ENCODE measurements around the gene KCNA3.
A peak's percentile ranks its signal among the peaks of the same experiment; 100 is the strongest.

Gene KCNA3

DNA sequence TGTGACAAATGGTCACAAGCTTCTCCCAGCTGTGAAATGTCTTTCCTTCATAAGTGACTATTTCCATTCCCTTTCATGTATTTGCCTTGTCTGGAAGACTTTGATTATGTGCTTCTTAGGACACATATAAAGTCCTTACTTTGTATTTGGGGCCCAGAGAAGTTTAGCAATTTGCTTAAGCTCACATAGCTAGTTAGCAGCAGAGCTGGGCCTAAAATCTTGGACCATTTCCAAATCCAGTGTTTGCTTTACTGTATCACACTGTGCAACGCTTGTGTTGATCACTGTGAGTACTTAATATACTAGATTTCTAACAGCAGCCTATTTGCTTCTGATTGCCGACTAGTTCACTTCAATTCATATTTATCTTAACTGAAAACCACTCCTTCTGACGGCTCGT is 2.2 kb upstream of the KCNA3 start:
- CTCF ChIA-PET = interaction anchor here (0.6 to 1.6 kb wide), 2 partner anchors 89 to 104 kb away, joined by 3 to 7 read pairs; no protein-coding TSS in a partner anchor
- no peak for TF ChIP-seq L3MBTL2 (conservative IDR thresholded peaks at IDR 0.05)
- TF ChIP-seq CTBP1 (IDR thresholded peaks at IDR 0.05; ENCODE audit: borderline replicate concordance) = no peak
- no peak for TF ChIP-seq BHLHE40 (IDR thresholded peaks at IDR 0.05; ENCODE audit: borderline replicate concordance)
- TF ChIP-seq FOXK2 (IDR thresholded peaks at IDR 0.05) = no peak
- no peak for TF ChIP-seq ARNT (IDR thresholded peaks at IDR 0.05)
- TF ChIP-seq FOXA1 (IDR thresholded peaks at IDR 0.05) = no peak
- TF ChIP-seq SP1 (IDR thresholded peaks at IDR 0.05) = no peak
- TF ChIP-seq FOXM1 (IDR thresholded peaks at IDR 0.05; ENCODE audit: borderline replicate concordance) = no peak
- no peak for TF ChIP-seq TARDBP (IDR thresholded peaks at IDR 0.05)
- TF ChIP-seq, protein P1, sequence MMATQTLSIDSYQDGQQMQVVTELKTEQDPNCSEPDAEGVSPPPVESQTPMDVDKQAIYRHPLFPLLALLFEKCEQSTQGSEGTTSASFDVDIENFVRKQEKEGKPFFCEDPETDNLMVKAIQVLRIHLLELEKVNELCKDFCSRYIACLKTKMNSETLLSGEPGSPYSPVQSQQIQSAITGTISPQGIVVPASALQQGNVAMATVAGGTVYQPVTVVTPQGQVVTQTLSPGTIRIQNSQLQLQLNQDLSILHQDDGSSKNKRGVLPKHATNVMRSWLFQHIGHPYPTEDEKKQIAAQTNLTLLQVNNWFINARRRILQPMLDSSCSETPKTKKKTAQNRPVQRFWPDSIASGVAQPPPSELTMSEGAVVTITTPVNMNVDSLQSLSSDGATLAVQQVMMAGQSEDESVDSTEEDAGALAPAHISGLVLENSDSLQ (IDR thresholded peaks at IDR 0.05) = no peak
- no peak for TF ChIP-seq ZNF384 (IDR thresholded peaks at IDR 0.05)
- TF ChIP-seq SUZ12 (IDR thresholded peaks at IDR 0.05) = no peak
- POLR2A ChIA-PET = no interaction called here
- no peak for DNase-seq (ENCODE audit: extremely low spot score)

DNA sequence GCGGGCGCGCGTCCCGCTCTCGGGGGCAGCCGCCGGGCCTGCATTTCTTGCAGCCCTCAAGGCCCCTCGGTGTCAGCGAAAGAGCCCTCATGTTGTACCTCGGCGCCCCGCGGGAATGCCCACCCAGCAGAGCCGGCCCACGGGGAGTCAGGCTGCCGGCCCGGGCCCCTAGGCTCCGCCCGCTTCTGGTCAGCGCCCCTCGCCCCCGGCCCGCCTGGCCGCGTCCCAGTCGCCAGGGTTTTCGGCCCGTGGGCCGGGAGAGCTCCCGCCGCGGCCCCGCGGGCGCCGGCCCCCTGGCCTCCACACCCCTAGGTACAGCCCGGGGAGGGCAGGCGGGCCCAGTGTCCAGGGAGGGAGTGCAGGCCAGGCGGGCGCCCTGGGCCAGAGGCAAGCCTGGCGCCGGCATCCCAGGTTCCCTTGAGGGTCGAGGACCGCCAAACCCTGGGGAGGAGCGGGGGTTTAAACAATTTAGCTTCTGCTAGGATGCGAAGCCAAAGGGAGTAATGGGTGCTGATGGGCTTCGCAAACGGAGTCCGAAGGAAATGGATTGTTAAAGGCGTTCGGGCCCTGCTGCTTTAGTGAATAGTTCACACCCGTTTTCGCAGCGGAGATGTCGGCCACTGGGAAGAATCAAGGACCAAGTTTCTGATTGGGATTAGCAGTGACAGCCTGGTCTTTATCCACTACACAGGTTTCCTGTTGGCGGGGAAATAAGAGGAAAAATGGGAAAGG is 486 bp upstream of the KCNA3 start:
- CTCF ChIA-PET = interaction anchor here (1.6 kb wide), 1 partner anchor 90 kb away, joined by 7 read pairs; no protein-coding TSS in a partner anchor
- TF ChIP-seq ARNT (IDR thresholded peaks at IDR 0.05) (no peak), ZNF384 (IDR thresholded peaks at IDR 0.05) (no peak)
- POLR2A ChIA-PET = no interaction called here
- DNase-seq (ENCODE audit: extremely low spot score) = no peak

DNA sequence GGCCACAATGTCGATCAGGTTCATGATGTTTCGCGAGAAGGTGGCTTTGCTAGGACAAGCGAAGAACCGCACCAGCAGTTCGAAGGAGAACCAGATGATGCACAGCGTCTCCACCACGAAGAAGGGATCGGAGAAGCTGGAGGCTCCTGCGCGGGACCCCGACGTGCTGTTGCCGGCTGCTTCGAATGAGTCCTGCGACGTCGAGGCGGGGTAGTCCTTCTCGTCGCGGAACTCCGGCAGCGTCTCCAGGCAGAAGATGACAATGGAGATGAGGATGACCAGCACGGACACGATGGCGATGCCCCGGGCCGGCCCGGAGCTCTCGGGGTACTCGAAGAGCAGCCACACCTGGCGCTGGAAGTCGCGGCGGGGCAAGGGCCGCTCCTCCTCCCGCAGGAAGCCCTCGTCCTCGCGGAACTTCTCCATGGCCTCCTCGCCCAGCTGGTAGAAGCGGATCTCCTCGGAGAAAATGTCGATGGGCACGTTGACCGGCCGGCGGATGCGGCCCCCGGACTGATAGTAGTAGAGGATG is 869 bp downstream of the KCNA3 start:
- TF ChIP-seq FOXM1 (IDR thresholded peaks at IDR 0.05; ENCODE audit: borderline replicate concordance) = no peak
- TF ChIP-seq ARNT (IDR thresholded peaks at IDR 0.05) = no peak
- no peak for TF ChIP-seq ELF4 (IDR thresholded peaks at IDR 0.05)
- TF ChIP-seq ZNF384 (IDR thresholded peaks at IDR 0.05) = no peak
- no peak for DNase-seq (ENCODE audit: extremely low spot score)
- ChIA-PET POLR2A (no interaction called here), CTCF (no interaction called here)

DNA sequence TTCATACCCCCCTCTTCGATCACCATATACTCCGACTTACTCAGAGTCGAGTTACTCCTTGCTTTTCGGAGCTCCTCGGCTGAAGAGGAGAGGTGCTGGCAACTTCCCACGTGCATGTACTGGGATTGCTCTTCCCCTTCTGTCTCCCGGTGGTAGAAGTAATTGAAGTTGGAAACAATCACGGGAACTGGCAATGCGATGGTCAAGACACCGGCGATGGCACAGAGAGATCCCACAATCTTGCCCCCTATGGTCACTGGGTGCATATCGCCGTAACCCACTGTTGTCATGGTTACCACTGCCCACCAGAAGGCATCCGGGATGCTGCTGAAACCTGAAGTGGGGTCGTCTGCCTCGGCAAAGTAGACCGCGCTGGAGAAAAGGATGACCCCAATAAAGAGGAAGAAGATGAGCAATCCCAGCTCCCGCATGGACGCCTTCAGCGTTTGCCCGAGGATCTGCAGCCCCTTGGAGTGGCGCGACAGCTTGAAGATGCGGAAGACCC is 1.5 kb downstream of the KCNA3 start:
- TF ChIP-seq FOXA1 (IDR thresholded peaks at IDR 0.05) = no peak

DNA sequence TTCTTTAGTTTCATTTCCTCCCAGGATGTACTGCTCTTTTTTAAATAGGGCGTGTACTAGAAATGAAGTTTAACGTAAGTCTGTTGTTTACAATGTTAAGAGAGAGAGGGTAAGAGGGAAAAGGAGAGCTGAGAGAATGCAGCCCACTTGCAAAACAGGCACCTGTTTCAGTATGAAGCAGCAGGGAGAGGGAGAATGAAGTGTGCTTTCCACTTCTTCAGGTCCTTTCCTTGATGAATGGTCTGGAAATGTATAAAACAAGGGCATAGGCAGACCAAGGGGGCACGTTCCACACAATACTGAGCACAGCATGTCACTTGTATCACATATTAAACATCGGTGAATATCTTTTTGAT is 2.0 kb downstream of the KCNA3 start:
- TF ChIP-seq ARNT (IDR thresholded peaks at IDR 0.05) (no peak), TARDBP (IDR thresholded peaks at IDR 0.05) (no peak), LEF1 (IDR thresholded peaks at IDR 0.05; ENCODE audit: borderline replicate concordance) (no peak), L3MBTL2 (conservative IDR thresholded peaks at IDR 0.05) (no peak), HDGF (IDR thresholded peaks at IDR 0.05; ENCODE audit: borderline replicate concordance) (no peak), FOXM1 (IDR thresholded peaks at IDR 0.05; ENCODE audit: borderline replicate concordance) (no peak), SUZ12 (IDR thresholded peaks at IDR 0.05) (no peak), ZNF384 (IDR thresholded peaks at IDR 0.05) (no peak), NFRKB (IDR thresholded peaks at IDR 0.05) (no peak), SP1 (IDR thresholded peaks at IDR 0.05) (no peak), FOXK2 (IDR thresholded peaks at IDR 0.05) (no peak), BHLHE40 (IDR thresholded peaks at IDR 0.05; ENCODE audit: borderline replicate concordance) (no peak), FOXA1 (IDR thresholded peaks at IDR 0.05) (no peak), ELF4 (IDR thresholded peaks at IDR 0.05) (no peak), CTBP1 (IDR thresholded peaks at IDR 0.05; ENCODE audit: borderline replicate concordance) (no peak)
- TF ChIP-seq, protein P1 (IDR thresholded peaks at IDR 0.05) = no peak
- ChIA-PET CTCF (no interaction called here), POLR2A (no interaction called here)
- no peak for DNase-seq (ENCODE audit: extremely low spot score)

More for the DNA sequence above, 1.5 kb downstream of the KCNA3 start:
- CTCF ChIA-PET = no interaction called here
- no peak for DNase-seq (ENCODE audit: extremely low spot score)
- POLR2A ChIA-PET = no interaction called here

DNA sequence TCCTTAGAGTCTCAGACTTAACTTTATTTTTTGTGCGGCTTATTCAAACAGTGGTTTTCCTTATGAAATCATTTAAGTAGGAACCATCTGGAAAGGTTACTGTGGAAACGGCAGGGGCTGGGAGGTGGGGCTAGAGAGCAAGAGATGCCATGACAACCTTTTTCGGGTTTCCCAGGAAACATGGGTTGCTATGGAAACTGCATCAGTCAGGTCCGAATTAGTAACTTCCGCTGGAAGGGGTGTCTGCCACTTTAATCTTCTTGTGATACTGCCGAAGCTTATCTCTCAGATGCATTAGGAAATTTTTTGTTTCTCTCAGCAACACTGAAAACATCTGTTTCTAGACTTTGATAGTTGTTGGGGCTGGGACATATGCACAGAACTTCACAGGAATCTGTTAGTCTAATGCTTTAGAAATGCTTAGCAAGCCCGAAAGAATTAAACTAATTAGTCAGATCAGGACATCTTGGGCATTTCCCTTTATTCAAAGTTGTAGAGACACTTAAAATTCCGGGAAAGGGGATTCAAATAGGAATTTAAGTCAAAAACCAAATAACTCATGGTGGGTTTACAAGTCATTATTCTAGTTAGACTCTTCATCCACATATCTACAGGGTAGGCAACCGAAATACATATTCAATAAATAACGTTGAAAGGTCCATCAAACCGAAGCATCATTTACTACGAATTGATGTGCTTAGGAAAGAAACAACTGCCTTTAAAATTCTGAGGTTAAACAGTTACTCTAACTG is 2.6 kb downstream of the KCNA3 start:
- TF ChIP-seq ZNF384 (IDR thresholded peaks at IDR 0.05) = no peak
- TF ChIP-seq FOXA1 (IDR thresholded peaks at IDR 0.05) = no peak
- TF ChIP-seq SUZ12 (IDR thresholded peaks at IDR 0.05) = no peak
- no peak for TF ChIP-seq SP1 (IDR thresholded peaks at IDR 0.05)
- TF ChIP-seq CTBP1 (IDR thresholded peaks at IDR 0.05; ENCODE audit: borderline replicate concordance) = no peak
- TF ChIP-seq LEF1 (IDR thresholded peaks at IDR 0.05; ENCODE audit: borderline replicate concordance) = no peak
- TF ChIP-seq ELF4 (IDR thresholded peaks at IDR 0.05) = no peak
- TF ChIP-seq FOXK2 (IDR thresholded peaks at IDR 0.05) = no peak
- TF ChIP-seq ARNT (IDR thresholded peaks at IDR 0.05) = no peak
- ChIA-PET CTCF (no interaction called here), POLR2A (no interaction called here)
- peak; percentile 32 for DNase-seq (ENCODE audit: extremely low spot score)

DNA sequence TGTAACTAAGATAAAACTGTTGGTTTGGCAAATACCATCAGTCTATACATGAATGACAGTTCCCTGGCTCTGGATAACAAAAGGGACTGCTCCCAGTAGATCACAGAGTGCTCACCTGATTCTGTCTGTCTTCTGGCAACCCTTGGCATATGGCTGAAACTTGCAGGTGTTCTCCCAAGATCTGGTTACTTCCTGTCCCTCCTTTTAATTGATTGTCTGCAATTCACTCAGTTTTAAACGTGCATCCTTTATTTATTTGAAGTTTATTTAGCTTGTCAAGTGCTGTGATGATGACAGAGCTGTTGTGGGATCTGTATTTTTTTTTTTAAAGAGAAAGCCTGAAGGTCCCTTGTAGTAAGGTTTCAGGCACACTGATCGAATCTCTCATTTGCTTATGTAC is 3.4 kb downstream of the KCNA3 start:
- ChIA-PET POLR2A (no interaction called here), CTCF (no interaction called here)
- DNase-seq (ENCODE audit: extremely low spot score) = no peak
- TF ChIP-seq, protein P1 (IDR thresholded peaks at IDR 0.05) = no peak
- TF ChIP-seq FOXK2 (IDR thresholded peaks at IDR 0.05) (no peak), NFRKB (IDR thresholded peaks at IDR 0.05) (no peak), SUZ12 (IDR thresholded peaks at IDR 0.05) (no peak), LEF1 (IDR thresholded peaks at IDR 0.05; ENCODE audit: borderline replicate concordance) (no peak), CTBP1 (IDR thresholded peaks at IDR 0.05; ENCODE audit: borderline replicate concordance) (no peak), SP1 (IDR thresholded peaks at IDR 0.05) (no peak), ARNT (IDR thresholded peaks at IDR 0.05) (no peak), FOXM1 (IDR thresholded peaks at IDR 0.05; ENCODE audit: borderline replicate concordance) (no peak), L3MBTL2 (conservative IDR thresholded peaks at IDR 0.05) (no peak), TARDBP (IDR thresholded peaks at IDR 0.05) (no peak), ELF4 (IDR thresholded peaks at IDR 0.05) (no peak), BHLHE40 (IDR thresholded peaks at IDR 0.05; ENCODE audit: borderline replicate concordance) (no peak), ZNF384 (IDR thresholded peaks at IDR 0.05) (no peak)
